Transverse colon (tissue), 4 donors: ENCODE data around the gene TOMM70. TPM values are rescaled to one million over a fixed set of nuclear protein-coding genes. Genes with fewer than 3 reads are reported as not detected.

Experiments
- DNase-seq: peaks from one replicate; pipeline ENCODE4 v3.0.0-alpha.2; 2019
- H3K27ac ChIP-seq, 4 donors: fragments of 200-600 bp; sonication (generic); 2 replicates each; pipeline ENCODE4 v1.5.1; 2016 to 2018; ENCODE audit warnings: inconsistent platforms in 4 of 4
- H3K27me3 ChIP-seq: fragments of 200-600 bp; sonication (generic); 2 replicates; pipeline ENCODE4 v1.5.1; 2017; ENCODE audit warnings: inconsistent platforms
- H3K36me3 ChIP-seq, 4 donors: fragments of 200-600 bp; sonication (generic); 2 replicates each; pipeline ENCODE4 v1.5.1; 2017 to 2019; ENCODE audit warnings: inconsistent platforms in 4 of 4
- H3K4me1 ChIP-seq, 4 donors: fragments of 200-600 bp; sonication (generic); 2 replicates each; pipeline ENCODE4 v1.5.1; 2017 to 2020; ENCODE audit warnings: inconsistent platforms in 4 of 4
- H3K4me3 ChIP-seq, 4 donors: fragments of 200-600 bp; sonication (generic); 1 replicate in 1 of 4; 2 replicates in 3 of 4; pipeline versions ENCODE4 v1.5.1 to v1.6.1; 2017 to 2019; ENCODE audit warnings: inconsistent platforms in 4 of 4
- H3K9me3 ChIP-seq, 2 donors: fragments of 200-600 bp; sonication (generic); 2 replicates each; pipeline ENCODE4 v1.5.1; 2017 to 2019; ENCODE audit warnings: inconsistent platforms in 2 of 2
- CTCF ChIP-seq, 5 experiments: fragments of 200-600 bp in 3 of 5; fragments of 450-650 bp in 2 of 5; sonication (generic) in 3 of 5; IDR thresholded peaks; 1 replicate in 2 of 5; 2 replicates in 3 of 5; pipeline ENCODE4 v1.5.1; 2016 to 2017; ENCODE audit warnings: antibody characterized with exemption in 5 of 5, inconsistent platforms in 3 of 5, mild to moderate bottlenecking in 2 of 5, moderate library complexity in 1 of 5
- EP300 ChIP-seq: sonication (generic); formaldehyde crosslinking; IDR thresholded peaks from one replicate; pipeline ENCODE4 v1.6.1; 2017; ENCODE audit warnings: antibody characterized with exemption, low read depth
- POLR2A ChIP-seq: fragments of 450-650 bp; IDR thresholded peaks from one replicate; pipeline ENCODE4 v1.6.1; 2016; ENCODE audit warnings: antibody characterized with exemption, mild to moderate bottlenecking, moderate library complexity
- POLR2AphosphoS5 ChIP-seq, 3 donors: sonication (generic); formaldehyde crosslinking; IDR thresholded peaks; one replicate each; pipeline ENCODE4 v1.6.1; 2016; ENCODE audit warnings: antibody characterized with exemption in 3 of 3
- WGBS, 2 donors: methylation state at CpG; one replicate each; pipeline ENCODE4 v1.1.5; 2018; ENCODE audit warnings: low coverage in 1 of 2; 5-methylcytosine and 5-hydroxymethylcytosine counted together
- in situ Hi-C, 4 donors: fragments of 200-750 bp; cut with MboI; loops; one replicate each; pipeline versions ENCODE4 v1.15.0 to v1.15.1; 2017; ENCODE audit warnings: low sequenced_read_pairs in 3 of 4, low pct_ligation_motif_present in 1 of 4, low pct_unique_long_range_greater_than_20kb in 1 of 4
- intact Hi-C: fragments of 100-400 bp; cut with DNase I; formaldehyde crosslinking; loops from one replicate; pipeline ENCODE4 v1.15.1; 2023; ENCODE audit warnings: low total_unique reads
- total RNA-seq, 4 donors: library from RNA; depleted of rRNA; stranded (reverse); fragments of >200 nt; gene quantifications; one replicate each; pipeline ENCODE4 v1.1.0, GENCODE V29; 2016

The TOMM70 gene
- total RNA-seq, 4 donors from 2014 or later, result 13.1 to 38.1 (median 33.0) TPM

DNA sequence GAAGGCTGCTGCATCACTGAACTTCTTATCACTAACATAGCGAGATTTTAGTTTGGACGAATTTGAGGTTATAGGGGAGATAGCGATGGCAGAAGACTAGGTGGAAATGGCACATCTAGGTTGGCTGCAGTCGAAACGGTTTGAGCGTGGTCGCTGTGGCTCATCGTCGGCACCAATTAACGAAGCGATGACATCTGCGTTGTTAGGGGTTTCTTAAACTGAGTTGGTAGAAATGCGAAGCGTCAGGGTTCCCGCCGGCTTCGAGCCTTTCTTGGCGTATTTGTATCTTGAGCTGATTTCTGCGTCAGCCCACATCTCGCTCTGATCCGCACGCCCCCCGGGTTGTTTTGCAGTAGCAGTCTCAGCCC lies 769 bp upstream of the TOMM70 start:
- 1% methylated on average over 10 to 23 of the region's 23 CpGs for WGBS, 2 donors

DNA sequence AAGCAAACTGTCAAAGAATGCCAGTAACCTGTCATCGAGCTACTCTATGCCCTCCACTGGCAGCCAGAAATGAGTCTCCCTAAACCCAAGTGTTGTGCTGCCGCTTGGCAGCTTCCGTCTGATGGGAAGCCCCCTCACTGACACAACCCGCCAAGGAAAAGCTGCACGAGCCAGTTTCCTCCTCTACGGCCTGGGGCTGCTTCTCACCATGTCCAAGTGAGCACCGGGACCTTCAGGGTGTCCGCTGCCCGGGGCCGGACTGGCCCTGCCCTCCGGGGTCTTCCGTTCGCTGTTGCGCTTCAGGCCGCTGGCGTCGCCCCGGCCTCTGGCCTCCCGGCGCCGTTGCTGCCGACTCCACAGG lies 490 bp downstream of the TOMM70 start:
- H3K4me3 ChIP-seq, result peak overlapping the region; percentile 85 to 99 (median 93)
- no peak for DNase-seq
- WGBS, 2 donors, result 0% methylated on average over 4 of the region's 22 CpGs; no CpG with 5 or more reads in 1 of the 2 donors
- no peaks in the 10 kb centered on the region for H3K27me3 ChIP-seq
- TF ChIP-seq POLR2A, result no peak
- TF ChIP-seq CTCF (IDR thresholded peaks at IDR 0.05), result no peak
- TF ChIP-seq EP300, result no peak
- peaks cover 10 to 65% (median 36%) of the 10 kb centered on the region in 4 donors for H3K4me1 ChIP-seq
- no peaks in the 10 kb centered on the region for H3K9me3 ChIP-seq
- in situ Hi-C loops, result no loop called here
- peak overlapping the region; percentile 94 to 97 (median 96) for H3K27ac ChIP-seq
- intact Hi-C loops, result no loop called here
- H3K36me3 ChIP-seq, result no peaks in the 10 kb centered on the region

More for the DNA sequence above, 769 bp upstream of the TOMM70 start:
- TF ChIP-seq POLR2A, result no peak
- Histone ChIP-seq H3K9me3 (peaks cover 0 to under 1% of the 10 kb centered on the region in 2 donors), H3K27ac (peak overlapping the region; percentile 94 to 97 (median 96)), H3K27me3 (no peaks in the 10 kb centered on the region), H3K4me1 (peaks cover 10 to 54% (median 35%) of the 10 kb centered on the region in 4 donors), H3K36me3 (no peaks in the 10 kb centered on the region), H3K4me3 (peak overlapping the region; percentile 85 to 99 (median 93))
- intact Hi-C loops, result no loop called here
- in situ Hi-C loops, result no loop called here
- DNase-seq, result peak; percentile 29

- H3K4me1 ChIP-seq, result peaks cover 10 to 70% (median 39%) of the 10 kb centered on the region in 4 donors
- intact Hi-C loops, result no loop called here
- H3K4me3 ChIP-seq, result peak overlapping the region in 3 of 4 donors; percentile 85 to 99 (median 96)
- H3K36me3 ChIP-seq, result no peaks in the 10 kb centered on the region
- in situ Hi-C loops, result no loop called here
- no peak for DNase-seq
- TF ChIP-seq CTCF (IDR thresholded peaks at IDR 0.05) (no peak), EP300 (no peak), POLR2A (no peak), POLR2AphosphoS5 (IDR thresholded peaks at IDR 0.05) (no peak)
- H3K27me3 ChIP-seq, result no peaks in the 10 kb centered on the region
- peak overlapping the region in 3 of 4 donors; percentile 94 to 96 (median 96) for H3K27ac ChIP-seq
- no peaks in the 10 kb centered on the region for H3K9me3 ChIP-seq
- 25 to 37% methylated on average over 2 to 9 of the region's 9 CpGs for WGBS, 2 donors
Observed at GRCh38 chr3:100399341-100400071, 1.4 kb downstream of the TOMM70 start.

GRCh38 chr3:100396967-100397366 lies 3.9 kb downstream of the TOMM70 start:
- no peak overlapping the region for H3K4me3 ChIP-seq
- 64 to 78% methylated on average over 2 of the region's 2 CpGs for WGBS, 2 donors

More at GRCh38 chr3:100396967-100397366, 3.9 kb downstream of the TOMM70 start:
- H3K36me3 ChIP-seq, result no peaks in the 10 kb centered on the region
- no peak overlapping the region for H3K27ac ChIP-seq
- in situ Hi-C loops (no loop called here), intact Hi-C loops (no loop called here)
- no peaks in the 10 kb centered on the region for H3K9me3 ChIP-seq
- TF ChIP-seq POLR2AphosphoS5 (IDR thresholded peaks at IDR 0.05) (no peak), CTCF (IDR thresholded peaks at IDR 0.05) (no peak), EP300 (no peak), POLR2A (no peak)
- no peak for DNase-seq
- H3K27me3 ChIP-seq, result no peaks in the 10 kb centered on the region
- H3K4me1 ChIP-seq, result peaks cover 10 to 47% (median 24%) of the 10 kb centered on the region in 4 donors
